ENCODE data around the gene ICAM5. TPM values are rescaled to one million over a fixed set of nuclear protein-coding genes. Genes with fewer than 3 reads are reported as not detected.

The ICAM5 gene
- total RNA-seq, 1 experiment from 2014 or later = 1.6 TPM

DNA sequence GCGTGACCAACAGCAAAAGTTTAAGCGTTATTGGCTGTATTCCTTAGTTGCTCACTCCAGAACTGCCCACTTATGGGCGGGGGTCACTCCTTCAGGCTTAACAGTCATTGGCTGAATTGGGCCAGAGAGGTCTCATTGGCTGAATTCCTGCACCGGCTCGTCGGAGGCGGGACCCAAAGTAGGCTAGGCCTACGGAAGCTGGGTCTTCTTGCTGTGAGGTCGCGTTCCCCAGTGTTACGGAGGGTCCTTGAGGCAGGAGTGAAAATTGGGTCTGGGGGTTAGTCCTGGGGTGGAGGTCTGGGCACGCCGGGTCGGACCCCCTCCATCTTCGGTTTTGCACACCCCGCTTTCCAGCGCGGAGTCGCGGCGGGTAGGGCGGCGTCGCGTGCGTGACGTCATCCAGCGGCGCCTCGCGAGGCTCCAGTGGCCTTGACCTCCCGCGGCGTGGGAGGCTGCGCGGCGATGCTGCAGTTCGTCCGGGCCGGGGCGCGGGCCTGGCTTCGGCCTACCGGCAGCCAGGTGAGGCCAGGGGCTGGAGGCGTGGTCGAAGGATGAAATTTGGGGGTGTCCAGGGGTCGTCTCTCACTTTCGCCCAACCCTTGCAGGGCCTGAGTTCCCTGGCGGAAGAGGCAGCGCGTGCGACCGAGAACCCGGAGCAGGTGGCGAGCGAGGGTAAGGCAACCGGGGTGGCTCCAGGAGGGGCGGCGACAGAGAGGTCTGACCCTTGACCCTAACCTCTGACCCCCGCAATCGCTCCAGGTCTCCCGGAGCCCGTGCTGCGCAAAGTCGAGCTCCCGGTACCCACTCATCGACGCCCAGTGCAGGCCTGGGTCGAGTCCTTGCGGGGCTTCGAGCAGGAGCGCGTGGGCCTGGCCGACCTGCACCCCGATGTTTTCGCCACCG lies 37.7 kb upstream of the ICAM5 start, which contains the start of gene MRPL4:
Gene MRPL4 (plus strand): TSS at position 423 of the 903 bp plus-strand sequence. CDS start 40 bp downstream, at position 463.
- H2BK15ac ChIP-seq (ENCODE audit: low read depth, low read length) = no peak within 1 kb of the TSS
- TF ChIP-seq, protein P1, sequence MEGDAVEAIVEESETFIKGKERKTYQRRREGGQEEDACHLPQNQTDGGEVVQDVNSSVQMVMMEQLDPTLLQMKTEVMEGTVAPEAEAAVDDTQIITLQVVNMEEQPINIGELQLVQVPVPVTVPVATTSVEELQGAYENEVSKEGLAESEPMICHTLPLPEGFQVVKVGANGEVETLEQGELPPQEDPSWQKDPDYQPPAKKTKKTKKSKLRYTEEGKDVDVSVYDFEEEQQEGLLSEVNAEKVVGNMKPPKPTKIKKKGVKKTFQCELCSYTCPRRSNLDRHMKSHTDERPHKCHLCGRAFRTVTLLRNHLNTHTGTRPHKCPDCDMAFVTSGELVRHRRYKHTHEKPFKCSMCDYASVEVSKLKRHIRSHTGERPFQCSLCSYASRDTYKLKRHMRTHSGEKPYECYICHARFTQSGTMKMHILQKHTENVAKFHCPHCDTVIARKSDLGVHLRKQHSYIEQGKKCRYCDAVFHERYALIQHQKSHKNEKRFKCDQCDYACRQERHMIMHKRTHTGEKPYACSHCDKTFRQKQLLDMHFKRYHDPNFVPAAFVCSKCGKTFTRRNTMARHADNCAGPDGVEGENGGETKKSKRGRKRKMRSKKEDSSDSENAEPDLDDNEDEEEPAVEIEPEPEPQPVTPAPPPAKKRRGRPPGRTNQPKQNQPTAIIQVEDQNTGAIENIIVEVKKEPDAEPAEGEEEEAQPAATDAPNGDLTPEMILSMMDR (conservative IDR thresholded peaks at IDR 0.05) = no peak; the same call in 2 of the 3 replicates
- H3K27me3 ChIP-seq (ENCODE audit: insufficient read depth, low read length) = no peaks in the 10 kb centered on the region
- no peak within 1 kb of the TSS for H2BK20ac ChIP-seq (ENCODE audit: low read depth, low read length, poor library complexity, severe bottlenecking)
- H2BK12ac ChIP-seq (ENCODE audit: insufficient read length, low read depth, low read length) = no peak within 1 kb of the TSS
- peak within 1 kb of the TSS; percentile 75 for H3K14ac ChIP-seq (ENCODE audit: insufficient read depth, low read length)
- H3T11ph ChIP-seq (ENCODE audit: low read length) = no peak within 1 kb of the TSS
- H3K4me1 ChIP-seq (ENCODE audit: insufficient read depth, low read length) = no peaks in the 10 kb centered on the region
- no peak within 1 kb of the TSS for H3K23ac ChIP-seq (ENCODE audit: insufficient read length, low read depth, low read length)
- Mint-ChIP-seq H3K9me3 (no peaks in the 10 kb centered on the region; a peak in 1 of 5 replicates), H3K36me3 (ENCODE audit: insufficient read depth in 1 of 3, low read depth in 3 of 3) (peaks cover 21 to 33% (median 31%) of the 10 kb centered on the region in 3 experiments; a peak in 6 of 7 replicates), H3K4me1 (peaks cover 5 to 7% of the 10 kb centered on the region in 2 experiments), H3K27me3 (ENCODE audit: low read depth) (no peaks in the 10 kb centered on the region; the same call in 1 of the 2 replicates), H3K4me3 (peak within 1 kb of the TSS; percentile 97), H3K27ac (peak within 1 kb of the TSS; percentile 96 to 99 (median 99))
- peaks cover 4% of the 10 kb centered on the region for H3K23me2 ChIP-seq (ENCODE audit: insufficient read length, low read depth, low read length, poor library complexity, severe bottlenecking)
- H3K56ac ChIP-seq (ENCODE audit: insufficient read length, low read depth, low read length) = no peak within 1 kb of the TSS
- H4K5ac ChIP-seq (ENCODE audit: insufficient read length, low read depth, low read length) = no peak within 1 kb of the TSS
- H2AFZ ChIP-seq (ENCODE audit: low read length) = no peak within 1 kb of the TSS
- no peak within 1 kb of the TSS for H2BK5ac ChIP-seq (ENCODE audit: insufficient read length, low read length)
- H3K9ac ChIP-seq (ENCODE audit: extremely low read depth, insufficient read length, low read length) = peak within 1 kb of the TSS; percentile 63
- no peaks in the 10 kb centered on the region for H3K9me3 ChIP-seq (ENCODE audit: control insufficient read depth, low read depth, low read length)
- no peak within 1 kb of the TSS for H4K91ac ChIP-seq (ENCODE audit: insufficient read length, low read depth, low read length)
- H3K4ac ChIP-seq (ENCODE audit: low read depth, low read length) = no peak within 1 kb of the TSS
- peaks cover 2% of the 10 kb centered on the region for H3K79me1 ChIP-seq (ENCODE audit: insufficient read depth, low read depth, low read length, poor library complexity, severe bottlenecking)
- no CpG with 5 or more reads among the region's 77 CpGs for WGBS (ENCODE audit: extremely low coverage, insufficient read length, low lambda C conversion rate)
- H4K8ac ChIP-seq (replicated peaks; ENCODE audit: insufficient read length, low read depth, low read length) = no peak within 1 kb of the TSS
- peaks cover 4% of the 10 kb centered on the region for H4K20me1 ChIP-seq (ENCODE audit: control insufficient read depth, insufficient read depth, insufficient read length)
- H3K4me2 ChIP-seq (ENCODE audit: insufficient read depth, insufficient read length, low read length) = peak within 1 kb of the TSS; percentile 99
- DNase-seq = peak; percentile 98
- H2AK5ac ChIP-seq (ENCODE audit: insufficient read length, low read length) = no peak within 1 kb of the TSS
- no peak within 1 kb of the TSS for H3K27ac ChIP-seq (ENCODE audit: insufficient read length, low read depth, low read length)
- no peaks in the 10 kb centered on the region for H3K79me2 ChIP-seq (ENCODE audit: insufficient read depth, low read length)
- peak within 1 kb of the TSS; percentile 93 for H3K18ac ChIP-seq (ENCODE audit: insufficient read length, low read depth, low read length)
- no peak within 1 kb of the TSS for H2BK120ac ChIP-seq (ENCODE audit: low read depth, low read length, poor library complexity, severe bottlenecking)
